Measurements from ENCODE around the gene HIC2.
"Not testable (repeated sequence)": the region's sequence is repeated elsewhere in the genome, so short reads cannot be mapped to it uniquely, and the experiment has no call there.

HIC2 gene

GRCh38 chr22:21450320-21450831, 33.2 kb downstream of the HIC2 start:
- no peak overlapping the region for H3K4me3 ChIP-seq (ENCODE audit: insufficient read depth in 1 of 2, low read depth in 1 of 2, low read length in 2 of 2)
- no peaks in the 10 kb centered on the region for H3K9me3 ChIP-seq (ENCODE audit: control insufficient read depth, low read length)
- H2AFZ ChIP-seq (ENCODE audit: low read depth, low read length), result no peak overlapping the region
- H3K9ac ChIP-seq (ENCODE audit: low read length), result no peak overlapping the region
- 83% methylated on average over 18 of the region's 19 CpGs for WGBS
- H2BK5ac ChIP-seq (ENCODE audit: low read depth, low read length, poor library complexity, severe bottlenecking), result no peak overlapping the region
- H3K27me3 ChIP-seq (ENCODE audit: control insufficient read depth in 1 of 2, insufficient read depth in 1 of 2, low read length in 2 of 2), result no peaks in the 10 kb centered on the region
- H3K36me3 ChIP-seq (ENCODE audit: control insufficient read depth in 1 of 2, insufficient read depth in 2 of 2, low read depth in 1 of 2, low read length in 2 of 2), result peaks cover 12 to 35% of the 10 kb centered on the region in 2 experiments
- no peak overlapping the region for H3K23ac ChIP-seq (ENCODE audit: low read length in 2 of 2)
- no peak overlapping the region for H4K91ac ChIP-seq (ENCODE audit: low read length)
- H3K4ac ChIP-seq (ENCODE audit: low read depth in 1 of 2, low read length in 2 of 2), result no peak overlapping the region
- H3K14ac ChIP-seq (ENCODE audit: low read length in 2 of 2), result no peak overlapping the region
- no peak overlapping the region for H2BK12ac ChIP-seq (ENCODE audit: low read length in 2 of 2)
- no peak overlapping the region for H3K4me2 ChIP-seq (ENCODE audit: low read length, poor library complexity, severe bottlenecking)
- H2BK120ac ChIP-seq (ENCODE audit: low read depth, low read length), result no peak overlapping the region
- no peak overlapping the region for H3K18ac ChIP-seq (ENCODE audit: low read depth in 1 of 2, low read length in 2 of 2)
- no peak overlapping the region for H2AK5ac ChIP-seq (ENCODE audit: low read length, severe bottlenecking)
- peaks cover 13% of the 10 kb centered on the region for H3K4me1 ChIP-seq (ENCODE audit: control insufficient read depth, insufficient read depth, low read depth, low read length)
- H3K27ac ChIP-seq (ENCODE audit: low read length, poor library complexity, severe bottlenecking), result no peak overlapping the region
- no peak overlapping the region for H4K8ac ChIP-seq (ENCODE audit: low read length)
- H3K79me1 ChIP-seq (replicated peaks; ENCODE audit: low read length, poor library complexity, severe bottlenecking), result peaks cover 43% of the 10 kb centered on the region
- DNase-seq, result no peak
- H2BK15ac ChIP-seq (ENCODE audit: low read depth, poor library complexity, severe bottlenecking), result no peak overlapping the region

- H2BK120ac ChIP-seq (ENCODE audit: low read depth, low read length), result no peak overlapping the region
- H3K9ac ChIP-seq (ENCODE audit: low read length), result no peak overlapping the region
- no peak overlapping the region for H2BK15ac ChIP-seq (ENCODE audit: low read depth, poor library complexity, severe bottlenecking)
- H2BK12ac ChIP-seq (ENCODE audit: low read length in 2 of 2), result no peak overlapping the region
- no peak overlapping the region for H3K23ac ChIP-seq (ENCODE audit: low read length in 2 of 2)
- peaks cover 38% of the 10 kb centered on the region for H3K79me1 ChIP-seq (replicated peaks; ENCODE audit: low read length, poor library complexity, severe bottlenecking)
- H3K4me2 ChIP-seq (ENCODE audit: low read length, poor library complexity, severe bottlenecking), result no peak overlapping the region
- H3K4ac ChIP-seq (ENCODE audit: low read depth in 1 of 2, low read length in 2 of 2), result no peak overlapping the region
- H3K4me3 ChIP-seq (ENCODE audit: insufficient read depth in 1 of 2, low read depth in 1 of 2, low read length in 2 of 2), result no peak overlapping the region
- H3K14ac ChIP-seq (ENCODE audit: low read length in 2 of 2), result no peak overlapping the region
- no peak overlapping the region for H4K91ac ChIP-seq (ENCODE audit: low read length)
- 95% methylated on average over 9 of the region's 9 CpGs for WGBS
- H2AFZ ChIP-seq (ENCODE audit: low read depth, low read length), result no peak overlapping the region
- no peak overlapping the region for H2AK5ac ChIP-seq (ENCODE audit: low read length, severe bottlenecking)
- H2BK5ac ChIP-seq (ENCODE audit: low read depth, low read length, poor library complexity, severe bottlenecking), result no peak overlapping the region
- H3K27ac ChIP-seq (ENCODE audit: low read length, poor library complexity, severe bottlenecking), result no peak overlapping the region
- H3K4me1 ChIP-seq (ENCODE audit: control insufficient read depth, insufficient read depth, low read depth, low read length), result peaks cover 19% of the 10 kb centered on the region
- no peaks in the 10 kb centered on the region for H3K9me3 ChIP-seq (ENCODE audit: control insufficient read depth, low read length)
- H3K36me3 ChIP-seq (ENCODE audit: control insufficient read depth in 1 of 2, insufficient read depth in 2 of 2, low read depth in 1 of 2, low read length in 2 of 2), result peaks cover 12 to 30% of the 10 kb centered on the region in 2 experiments
- no peak for DNase-seq
- no peak overlapping the region for H4K8ac ChIP-seq (ENCODE audit: low read length)
- no peak overlapping the region for H3K18ac ChIP-seq (ENCODE audit: low read depth in 1 of 2, low read length in 2 of 2)
- H3K27me3 ChIP-seq (ENCODE audit: control insufficient read depth in 1 of 2, insufficient read depth in 1 of 2, low read length in 2 of 2), result no peaks in the 10 kb centered on the region
These were observed 33.7 kb downstream of the HIC2 start for GRCh38 chr22:21450858-21451353.

DNA sequence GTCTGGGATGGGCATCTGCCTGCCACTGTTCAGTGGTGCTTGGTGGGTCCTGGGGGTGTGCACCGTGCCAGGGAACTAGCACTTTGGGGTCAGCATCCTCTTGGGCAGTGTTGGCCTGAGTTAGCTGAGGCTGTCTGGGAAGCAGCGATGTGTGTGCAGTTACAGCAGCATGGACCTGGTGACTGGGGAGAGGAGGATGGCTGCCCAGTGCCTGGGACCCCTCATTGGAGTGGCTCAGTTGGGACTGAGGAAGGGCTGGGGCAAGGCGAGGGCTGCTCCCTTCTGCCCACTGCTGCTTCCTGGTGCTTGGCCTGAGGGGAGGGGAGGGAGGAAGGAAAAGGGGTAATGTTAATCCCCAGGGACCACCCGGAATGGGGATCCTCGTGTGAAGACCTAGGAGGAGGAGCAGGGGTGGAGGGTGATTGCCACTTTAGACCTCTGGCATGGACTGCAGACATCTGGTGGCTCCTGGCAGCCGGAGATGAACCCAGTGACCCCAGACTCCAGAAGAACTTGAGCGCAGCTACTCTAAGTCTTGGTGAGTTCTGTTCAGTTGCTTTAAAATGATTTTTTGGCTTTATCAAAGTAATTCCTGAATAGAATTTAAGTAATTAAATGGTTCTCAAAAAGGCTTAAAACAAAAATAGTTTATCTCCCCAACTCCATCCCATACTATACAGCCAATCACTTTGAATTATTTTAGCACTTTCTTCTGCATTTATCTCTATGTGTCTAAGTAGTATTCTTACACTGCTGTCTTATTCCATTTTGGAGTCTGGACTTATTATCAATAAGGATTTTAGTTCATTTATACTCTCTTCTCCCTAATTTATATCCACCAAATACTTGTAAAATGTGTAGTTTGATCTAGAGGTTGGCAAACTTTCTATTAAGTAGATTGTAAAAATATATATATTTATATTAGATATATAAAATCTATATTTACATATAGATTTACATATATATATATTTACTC, 34.7 kb downstream of the HIC2 start:
- peak overlapping the region in 1 of 2 experiments; percentile 49 for H3K14ac ChIP-seq (ENCODE audit: low read length in 2 of 2)
- H3K27me3 ChIP-seq (ENCODE audit: control insufficient read depth in 1 of 2, insufficient read depth in 1 of 2, low read length in 2 of 2), result no peaks in the 10 kb centered on the region
- no peak overlapping the region for H2BK5ac ChIP-seq (ENCODE audit: low read depth, low read length, poor library complexity, severe bottlenecking)
- H4K8ac ChIP-seq (ENCODE audit: low read length), result no peak overlapping the region
- H2AK5ac ChIP-seq (ENCODE audit: low read length, severe bottlenecking), result no peak overlapping the region
- H3K4me2 ChIP-seq (ENCODE audit: low read length, poor library complexity, severe bottlenecking), result no peak overlapping the region
- H4K91ac ChIP-seq (ENCODE audit: low read length), result peak overlapping the region; percentile 20
- H3K9me3 ChIP-seq (ENCODE audit: control insufficient read depth, low read length), result no peaks in the 10 kb centered on the region
- no peak overlapping the region for H2BK120ac ChIP-seq (ENCODE audit: low read depth, low read length)
- WGBS, result 88% methylated on average over 7 of the region's 7 CpGs
- no peak for DNase-seq
- no peak overlapping the region for H2BK12ac ChIP-seq (ENCODE audit: low read length in 2 of 2)
- peaks cover 33% of the 10 kb centered on the region for H3K79me1 ChIP-seq (replicated peaks; ENCODE audit: low read length, poor library complexity, severe bottlenecking)
- peaks cover 19% of the 10 kb centered on the region for H3K4me1 ChIP-seq (ENCODE audit: control insufficient read depth, insufficient read depth, low read depth, low read length)
- no peak overlapping the region for H3K23ac ChIP-seq (ENCODE audit: low read length in 2 of 2)
- H3K18ac ChIP-seq (ENCODE audit: low read depth in 1 of 2, low read length in 2 of 2), result peak overlapping the region in 1 of 2 experiments; percentile 37
- H2AFZ ChIP-seq (ENCODE audit: low read depth, low read length), result no peak overlapping the region
- peaks cover 4 to 21% of the 10 kb centered on the region in 2 experiments for H3K36me3 ChIP-seq (ENCODE audit: control insufficient read depth in 1 of 2, insufficient read depth in 2 of 2, low read depth in 1 of 2, low read length in 2 of 2)
- H2BK15ac ChIP-seq (ENCODE audit: low read depth, poor library complexity, severe bottlenecking), result no peak overlapping the region
- no peak overlapping the region for H3K9ac ChIP-seq (ENCODE audit: low read length)
- H3K27ac ChIP-seq (ENCODE audit: low read length, poor library complexity, severe bottlenecking), result no peak overlapping the region
- H3K4ac ChIP-seq (ENCODE audit: low read depth in 1 of 2, low read length in 2 of 2), result no peak overlapping the region
- H3K4me3 ChIP-seq (ENCODE audit: insufficient read depth in 1 of 2, low read depth in 1 of 2, low read length in 2 of 2), result no peak overlapping the region

DNA sequence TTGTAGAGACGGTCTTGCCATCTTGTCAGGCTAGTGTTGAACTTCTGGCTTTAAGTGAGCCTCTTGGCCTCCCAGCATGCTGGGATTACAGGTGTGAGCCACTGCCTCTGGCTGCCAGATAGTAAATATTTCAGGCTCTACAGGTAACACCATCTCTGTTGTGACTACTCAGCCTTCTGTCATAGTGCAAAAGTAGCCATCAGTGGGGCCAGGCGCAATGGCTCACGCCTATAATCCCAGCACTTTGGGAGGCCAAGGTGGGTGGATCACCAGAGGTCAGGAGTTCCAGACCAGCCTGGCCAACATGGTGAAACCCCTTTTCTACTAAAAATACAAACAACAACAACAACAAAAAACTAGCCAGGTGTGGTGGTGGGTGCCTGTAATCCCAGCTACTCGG, 35.5 kb downstream of the HIC2 start:
- not testable (repeated sequence) for H3K4ac ChIP-seq (ENCODE audit: low read depth in 1 of 2, low read length in 2 of 2); H3K27ac ChIP-seq (ENCODE audit: low read length, poor library complexity, severe bottlenecking); H3K9ac ChIP-seq (ENCODE audit: low read length); H2BK5ac ChIP-seq (ENCODE audit: low read depth, low read length, poor library complexity, severe bottlenecking); H2BK120ac ChIP-seq (ENCODE audit: low read depth, low read length); H2BK15ac ChIP-seq (ENCODE audit: low read depth, poor library complexity, severe bottlenecking); DNase-seq; H3K4me3 ChIP-seq (ENCODE audit: insufficient read depth in 1 of 2, low read depth in 1 of 2, low read length in 2 of 2); H4K8ac ChIP-seq (ENCODE audit: low read length); H3K4me2 ChIP-seq (ENCODE audit: low read length, poor library complexity, severe bottlenecking); H2BK12ac ChIP-seq (ENCODE audit: low read length in 2 of 2); H3K14ac ChIP-seq (ENCODE audit: low read length in 2 of 2); H2AK5ac ChIP-seq (ENCODE audit: low read length, severe bottlenecking); H3K18ac ChIP-seq (ENCODE audit: low read depth in 1 of 2, low read length in 2 of 2); H3K23ac ChIP-seq (ENCODE audit: low read length in 2 of 2); H3K27me3 ChIP-seq (ENCODE audit: control insufficient read depth in 1 of 2, insufficient read depth in 1 of 2, low read length in 2 of 2); H3K9me3 ChIP-seq (ENCODE audit: control insufficient read depth, low read length); H4K91ac ChIP-seq (ENCODE audit: low read length); H2AFZ ChIP-seq (ENCODE audit: low read depth, low read length)
- Histone ChIP-seq H3K79me1 (replicated peaks; ENCODE audit: low read length, poor library complexity, severe bottlenecking) (peaks cover 29% of the 10 kb centered on the region), H3K4me1 (ENCODE audit: control insufficient read depth, insufficient read depth, low read depth, low read length) (peaks cover 19% of the 10 kb centered on the region), H3K36me3 (ENCODE audit: control insufficient read depth in 1 of 2, insufficient read depth in 2 of 2, low read depth in 1 of 2, low read length in 2 of 2) (peaks cover 0 to 12% of the 10 kb centered on the region in 2 experiments)
- 96% methylated on average over 4 of the region's 4 CpGs for WGBS

All from mesenchymal stem cell (in vitro differentiated cells and primary cell).